GM19193 (cell line): ENCODE data around the gene HS6ST1.

Experiments used
- POLR2A ChIP-seq: IDR thresholded peaks from 4 replicates; pipeline ENCODE4 v1.6.1; 2011; ENCODE audit not compliant: insufficient read depth, insufficient read length; ENCODE audit errors: extremely low read depth

HS6ST1 gene

DNA sequence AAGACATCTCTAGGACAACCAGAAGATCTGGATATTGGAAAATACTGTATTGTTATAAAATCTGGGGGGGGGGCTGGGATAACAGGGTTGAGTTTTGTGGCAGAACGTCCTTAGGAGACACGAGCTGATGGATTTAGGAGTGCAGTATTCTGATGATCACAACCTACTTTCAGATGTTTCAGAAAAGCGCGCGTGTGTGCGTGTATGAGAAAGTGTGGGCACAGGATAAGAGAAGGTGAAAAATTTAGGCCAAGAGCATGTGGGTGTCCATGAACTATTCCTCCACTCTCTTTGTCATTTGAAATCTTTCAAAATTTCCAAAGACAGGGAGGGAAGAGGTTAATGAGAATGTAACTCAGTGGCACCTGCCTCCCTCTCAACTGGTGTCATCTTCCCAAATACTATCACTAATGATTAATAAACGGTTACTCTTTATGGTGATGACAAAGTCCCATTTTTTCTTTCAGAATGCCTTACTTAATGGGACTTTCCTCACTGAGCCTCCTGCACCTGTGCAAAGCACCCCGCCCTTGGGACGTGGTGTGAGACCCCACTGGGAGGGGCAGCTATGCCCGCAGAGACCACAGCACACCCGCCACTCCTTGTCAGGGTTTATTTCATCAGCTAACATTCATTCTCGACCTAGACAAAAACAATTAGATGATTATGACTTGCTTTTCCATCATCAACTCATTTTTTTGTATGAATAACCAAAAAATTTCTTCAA, 53.6 kb downstream of the HS6ST1 start:
- TF ChIP-seq POLR2A, result no peak

DNA sequence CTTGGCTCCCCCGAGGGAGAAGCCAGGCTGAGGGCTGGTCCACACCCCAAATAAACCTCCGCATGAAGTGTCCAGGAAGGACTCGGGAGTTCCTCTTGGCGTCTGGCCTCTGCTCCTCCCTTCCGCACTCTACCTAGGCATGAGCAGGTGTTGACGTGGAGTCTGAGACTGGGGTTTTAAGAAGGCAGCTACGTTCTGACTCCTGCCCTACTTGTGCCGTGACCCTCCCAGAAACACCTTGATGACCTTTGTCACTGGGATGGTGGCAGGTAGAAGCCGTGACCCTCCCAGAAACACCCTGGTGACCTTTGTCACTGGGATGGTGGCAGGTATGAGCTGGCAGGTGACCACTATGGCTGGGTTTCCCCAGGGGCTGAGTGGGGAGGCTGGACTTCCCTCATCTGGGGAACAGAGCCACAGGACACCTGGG, 54.8 kb downstream of the HS6ST1 start:
- TF ChIP-seq POLR2A, result no peak

DNA sequence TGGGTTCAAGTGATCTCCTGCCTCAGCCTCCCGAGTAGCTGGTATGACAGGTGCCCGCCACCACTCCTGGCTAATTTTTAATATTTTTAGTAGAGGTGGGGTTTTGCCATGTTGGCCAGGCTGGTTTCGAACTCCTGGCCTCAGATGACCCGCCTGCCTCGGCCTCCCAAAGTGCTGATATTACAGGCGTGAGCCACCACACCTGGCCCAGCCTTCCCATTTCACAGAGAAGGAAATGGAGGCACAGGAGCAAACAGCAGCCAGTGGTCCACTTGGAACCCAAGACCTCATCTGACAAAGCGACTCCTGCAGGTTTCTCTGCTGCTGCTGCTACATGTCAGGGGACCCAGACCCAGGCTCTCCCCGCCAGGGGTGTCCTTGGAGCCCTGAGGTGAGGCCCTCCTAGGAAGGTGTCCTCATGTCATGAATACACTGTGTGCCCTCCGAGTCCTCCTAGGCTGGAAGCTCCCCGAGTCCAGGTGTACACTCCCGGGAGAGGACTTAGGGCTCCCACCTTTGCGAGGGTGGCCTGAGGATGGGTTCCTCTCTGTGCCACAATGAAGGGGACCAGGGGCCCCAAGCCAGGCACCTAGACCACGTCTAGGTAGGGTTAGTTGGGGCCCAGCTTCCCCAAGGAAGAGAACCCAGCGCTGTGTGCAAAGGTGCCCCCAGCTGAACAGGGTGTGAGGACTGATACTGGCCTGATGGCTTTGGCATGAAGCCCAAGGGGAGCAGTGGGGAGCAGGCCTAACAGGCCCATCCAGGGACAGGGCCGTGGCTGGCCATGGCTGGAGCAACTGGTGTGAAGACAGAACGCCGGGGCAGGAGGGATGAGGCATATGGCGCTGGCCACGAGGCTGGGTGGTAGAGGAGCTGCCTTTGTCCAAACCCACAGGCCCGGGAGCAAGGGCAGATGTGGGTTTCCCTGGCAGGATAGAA, 56.1 kb downstream of the HS6ST1 start:
- no peak for TF ChIP-seq POLR2A

DNA sequence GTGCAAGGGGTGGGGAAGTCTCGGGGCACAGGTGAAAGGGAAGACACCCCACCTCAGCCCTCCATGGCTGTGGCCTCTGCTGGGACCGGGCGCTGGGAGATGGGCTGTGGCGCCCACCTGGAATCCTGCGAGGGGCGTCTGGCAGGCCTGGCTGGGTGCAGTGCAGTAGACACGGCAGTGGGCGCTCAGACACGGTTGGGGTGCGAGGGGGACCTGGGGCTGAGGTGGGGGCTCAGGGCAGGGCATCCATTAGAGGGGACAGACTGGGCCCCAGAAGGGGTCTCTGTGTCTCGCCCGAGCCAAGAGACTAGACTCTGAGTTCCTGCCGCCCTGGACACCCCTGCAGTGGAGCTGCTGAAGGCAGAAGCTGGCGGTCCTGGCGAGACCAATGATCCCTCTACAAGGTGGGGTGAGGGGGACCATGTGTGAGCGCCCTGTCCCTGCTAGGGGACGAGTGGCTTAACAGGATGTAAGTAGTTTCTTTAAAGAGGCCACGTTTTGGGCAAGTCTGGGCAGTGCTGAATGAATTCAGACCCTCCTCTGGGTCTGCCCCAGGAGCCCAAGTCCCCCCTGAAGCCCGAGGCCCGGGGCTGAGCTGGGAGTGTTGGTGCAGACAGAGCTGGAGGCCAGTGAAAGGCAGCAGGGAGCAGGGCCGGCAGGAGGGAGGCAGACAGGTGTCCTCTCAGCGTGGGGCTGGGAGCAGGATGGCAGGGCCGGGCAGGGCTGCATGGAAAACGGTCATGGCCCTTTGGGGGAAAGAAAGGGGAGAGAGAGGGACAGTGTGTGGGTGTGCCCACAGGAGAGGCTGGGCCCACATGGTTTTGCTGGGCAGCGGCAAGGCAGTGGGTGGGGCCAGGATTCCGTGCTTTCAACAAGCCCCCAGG, 57.2 kb downstream of the HS6ST1 start:
- no peak for TF ChIP-seq POLR2A

DNA sequence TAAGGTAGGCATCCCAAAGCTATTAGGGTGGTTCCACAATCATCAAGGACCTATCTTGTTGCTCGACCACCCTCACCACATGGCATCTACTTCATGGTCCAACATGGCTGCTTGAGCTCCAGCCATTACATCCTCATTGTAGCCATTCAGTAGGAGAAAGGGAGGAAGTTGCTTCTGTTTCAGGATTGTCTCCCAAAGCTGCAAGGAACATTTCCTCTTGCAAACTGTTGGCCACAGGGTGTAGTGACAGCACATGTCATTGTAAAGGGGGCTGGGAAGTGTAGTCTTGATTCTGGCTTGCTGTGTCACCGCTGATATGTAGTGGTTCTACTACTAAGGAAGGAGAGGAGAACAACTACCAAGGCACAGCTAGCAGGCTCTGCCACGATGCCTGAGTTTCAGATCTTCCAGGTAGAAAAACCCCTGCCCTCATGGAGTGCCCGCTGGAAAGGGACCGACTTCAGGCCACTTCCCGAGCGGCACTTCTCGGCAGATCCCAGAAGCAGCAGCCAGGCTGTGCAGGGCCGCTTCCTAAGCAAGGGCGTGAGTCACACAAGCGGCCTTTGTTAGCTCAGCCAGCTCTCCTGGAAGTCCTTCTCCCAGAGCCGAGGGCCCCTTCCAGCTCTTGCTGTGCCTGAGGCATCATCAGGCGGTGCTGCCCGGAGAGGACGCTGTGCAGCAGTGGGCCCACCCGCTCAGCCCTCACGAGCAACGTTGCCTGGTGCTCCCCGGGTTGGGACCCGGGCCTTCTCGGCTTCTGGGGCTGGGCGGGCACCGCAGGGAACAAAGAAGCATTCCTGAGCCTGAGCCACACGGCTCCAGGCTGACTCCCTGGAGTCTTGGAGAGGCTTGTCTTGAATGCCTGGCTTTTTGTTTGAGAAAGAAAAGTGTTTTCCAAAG, 58.2 kb downstream of the HS6ST1 start:
- no peak for TF ChIP-seq POLR2A

DNA sequence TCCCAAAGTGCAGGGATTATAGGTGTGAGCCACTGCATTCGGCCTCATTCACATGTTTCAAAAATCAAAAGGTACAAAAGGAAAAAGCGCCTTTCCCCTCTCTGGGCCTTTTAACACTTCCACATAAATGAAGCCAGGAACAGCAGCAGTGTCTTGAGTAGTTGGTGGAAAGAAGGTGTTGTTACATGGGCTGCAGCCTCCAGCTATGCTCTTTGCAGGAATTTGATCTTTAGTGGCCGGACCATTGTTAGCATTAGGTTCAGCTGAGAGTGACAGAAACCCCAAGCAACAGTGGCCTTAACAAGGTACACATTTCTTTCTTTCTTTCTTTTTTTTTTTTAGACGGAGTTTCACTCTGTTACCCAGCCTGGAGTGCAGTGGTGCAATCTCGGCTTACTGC, 59.1 kb downstream of the HS6ST1 start:
- no peak for TF ChIP-seq POLR2A

DNA sequence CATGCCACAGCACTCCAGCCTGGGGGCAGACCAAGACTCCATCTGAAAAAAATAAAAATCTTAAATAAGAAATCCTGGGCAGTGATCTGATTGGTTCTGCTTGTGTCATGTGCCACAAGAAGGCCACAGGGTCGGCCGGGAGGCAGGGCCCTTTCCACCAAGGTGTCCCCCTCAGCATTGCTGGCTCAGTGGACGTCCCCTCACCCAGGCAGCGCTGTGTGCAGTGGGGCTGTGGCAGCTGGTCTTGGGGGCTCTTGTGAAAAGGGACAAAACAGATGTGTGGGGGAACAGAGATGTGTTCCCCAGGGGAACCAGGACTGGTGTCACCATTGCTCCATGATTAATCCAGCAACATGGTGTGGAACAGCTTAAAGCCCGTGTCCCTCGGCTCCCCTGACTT, 60.5 kb downstream of the HS6ST1 start:
- TF ChIP-seq POLR2A, result no peak

DNA sequence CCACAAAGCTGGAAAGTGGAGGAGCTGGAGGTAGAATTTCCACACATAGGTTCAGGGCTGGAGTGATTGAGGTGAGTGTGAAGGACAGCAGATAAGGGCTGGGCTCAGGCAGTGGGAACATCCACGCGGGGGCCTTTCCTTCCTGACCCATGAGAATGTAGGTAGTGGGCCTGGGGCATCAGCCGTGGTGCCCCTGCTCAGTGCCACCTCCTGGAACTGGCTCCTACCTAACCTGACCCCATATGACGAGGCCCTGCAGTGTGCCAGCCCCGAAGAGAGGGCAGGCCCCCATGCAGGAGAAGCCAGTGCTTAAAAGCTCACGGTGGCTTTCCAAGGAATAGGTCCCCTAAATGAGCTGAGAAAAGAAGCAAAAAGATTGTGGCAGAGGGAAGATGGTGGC, 66.2 kb downstream of the HS6ST1 start:
- no peak for TF ChIP-seq POLR2A

DNA sequence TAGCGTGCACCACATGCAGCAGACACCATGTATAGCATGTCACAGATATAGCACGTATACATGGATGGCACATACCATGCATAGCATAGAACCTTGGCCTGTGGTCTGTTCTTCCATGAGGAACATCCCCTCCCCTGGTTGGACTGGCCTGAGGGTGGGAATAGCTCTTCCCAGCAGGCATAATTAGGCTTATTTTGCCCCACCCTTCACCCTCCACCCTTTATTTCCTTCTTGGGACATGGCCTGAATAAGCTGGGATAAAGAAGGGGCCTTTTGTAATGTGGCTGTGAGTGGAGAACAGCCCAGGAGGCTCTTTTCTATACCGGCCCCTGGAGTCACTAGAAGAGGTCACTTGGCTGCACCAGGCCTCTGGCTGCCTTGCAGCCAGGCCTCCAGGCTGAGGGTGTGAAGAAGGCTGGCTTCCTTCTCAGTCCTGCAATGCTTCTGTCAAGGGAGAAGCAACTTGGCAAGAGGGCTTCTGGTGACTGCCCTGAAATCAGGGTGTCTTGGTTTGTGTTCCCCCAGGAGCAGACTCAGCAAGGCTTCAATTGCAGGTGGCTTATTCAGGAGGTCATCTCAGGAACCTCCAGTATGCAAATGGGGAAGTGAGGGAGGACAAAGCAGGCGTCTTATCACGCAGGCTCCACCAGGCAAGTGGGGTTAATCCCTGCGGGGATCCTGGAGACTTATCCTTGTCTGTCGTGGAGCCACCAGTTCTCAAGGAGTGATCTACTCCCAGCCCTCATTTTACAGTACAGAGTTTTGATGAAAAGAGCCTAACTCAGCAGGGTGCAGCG, 68.2 kb downstream of the HS6ST1 start:
- TF ChIP-seq POLR2A, result no peak

DNA sequence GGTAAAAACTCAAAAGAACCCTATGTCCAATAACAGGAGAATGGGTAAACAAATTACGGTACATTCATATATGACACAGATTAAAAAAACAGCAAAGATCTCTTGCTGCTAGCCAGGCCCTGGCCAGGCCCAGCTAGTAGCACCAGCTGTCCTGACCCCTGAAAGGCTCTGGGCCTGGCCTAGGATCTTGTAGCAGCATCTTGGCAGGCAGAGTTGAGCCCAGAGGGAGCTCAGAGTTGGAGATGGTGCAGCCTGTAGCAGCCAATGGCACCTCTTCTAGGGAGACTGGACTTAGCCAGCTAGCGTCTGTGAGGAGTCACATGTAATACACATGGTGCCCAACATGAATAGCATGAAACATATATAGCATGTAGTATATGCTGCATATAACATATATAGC, 69.1 kb downstream of the HS6ST1 start:
- no peak for TF ChIP-seq POLR2A

DNA sequence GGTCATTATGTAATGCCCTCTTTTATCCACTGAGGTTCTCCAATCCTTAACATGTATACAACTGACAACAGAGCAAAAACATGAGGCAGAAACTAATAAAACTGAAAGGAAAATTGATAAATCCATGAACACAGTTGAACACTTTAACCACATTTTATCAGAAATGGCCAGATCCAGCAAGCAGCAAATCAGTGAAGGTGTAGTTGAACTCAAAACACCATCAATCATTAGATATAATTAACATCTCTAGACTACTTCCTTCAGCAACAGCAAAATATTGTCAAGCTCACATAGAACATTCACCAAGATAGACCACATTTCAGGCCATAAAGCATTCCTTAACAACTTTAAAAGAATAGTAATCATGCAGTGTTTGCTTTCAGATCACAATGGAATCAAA, 72.9 kb downstream of the HS6ST1 start:
- no peak for TF ChIP-seq POLR2A

DNA sequence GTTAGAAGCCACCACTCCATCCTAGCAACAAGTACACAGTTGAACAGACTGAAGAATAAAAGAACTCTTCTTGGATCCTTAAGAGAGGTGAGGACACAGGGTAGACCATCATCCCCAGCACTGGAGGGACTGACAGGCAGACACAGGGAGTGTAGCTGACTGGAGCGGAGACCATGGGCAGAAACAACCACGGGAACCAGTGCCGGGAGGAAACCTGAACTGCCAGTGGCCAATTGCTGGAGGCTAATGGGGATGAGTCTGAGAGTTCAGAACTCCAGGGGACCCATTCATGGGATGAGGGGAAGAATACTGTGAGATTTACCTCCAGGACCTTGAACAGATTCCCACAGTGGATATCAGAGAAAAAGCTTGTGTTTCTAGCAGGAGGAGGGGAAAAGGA, 76.8 kb downstream of the HS6ST1 start:
- no peak for TF ChIP-seq POLR2A
